GM12892 (cell line): Measurements from ENCODE around the gene SHC4.

Source experiments
- POLR2A ChIP-seq: IDR thresholded peaks from 2 replicates; pipeline ENCODE4 v1.6.1; 2011; ENCODE audit warnings: low read depth, low read length, control low read depth
- POLR2AphosphoS5 ChIP-seq: IDR thresholded peaks from 2 replicates; pipeline ENCODE4 v1.6.1; 2011; ENCODE audit warnings: low read depth, low read length, control low read depth
- TAF1 ChIP-seq: IDR thresholded peaks from 2 replicates; pipeline ENCODE4 v1.6.1; 2011; ENCODE audit warnings: low read depth, mild to moderate bottlenecking, control low read depth, low read length, borderline replicate concordance

DNA sequence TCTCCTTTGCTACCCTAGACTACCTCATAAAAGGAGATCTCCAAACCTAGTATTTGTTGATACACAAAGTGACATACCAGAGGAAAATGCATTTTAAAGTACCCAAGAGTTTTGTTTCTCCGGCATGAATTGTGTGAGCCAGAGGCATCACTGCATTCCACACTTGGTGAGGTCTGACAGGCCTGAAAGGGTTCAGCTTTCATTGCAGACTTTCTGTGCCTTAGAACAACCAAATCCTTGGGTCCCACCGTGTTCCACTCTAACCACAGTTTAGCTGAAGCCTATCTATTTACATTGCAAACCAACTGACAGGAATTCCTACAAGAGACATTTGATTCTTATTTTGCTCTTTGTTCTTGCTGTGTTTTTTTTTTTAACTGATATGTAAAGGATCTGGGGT lies 106.8 kb downstream of the SHC4 start:
- TF ChIP-seq POLR2A = no peak
- TF ChIP-seq POLR2AphosphoS5 = no peak
- no peak for TF ChIP-seq TAF1
